Thyroid gland (tissue), 4 donors: ENCODE measurements around the gene PTPRH.
"Not testable (repeated sequence)": the region's sequence is repeated elsewhere in the genome, so short reads cannot be mapped to it uniquely, and the experiment has no call there.

ENCODE experiments used
- POLR2A ChIP-seq, 2 donors: fragments of 450-650 bp; IDR thresholded peaks; one replicate each; pipeline ENCODE4 v1.6.1; 2017; ENCODE audit warnings: antibody characterized with exemption in 2 of 2, mild to moderate bottlenecking in 2 of 2, moderate library complexity in 1 of 2
- TF ChIP-seq, protein P1 (sequence below), 6 experiments: fragments of 200-600 bp in 3 of 6; fragments of 450-650 bp in 3 of 6; sonication (generic) in 3 of 6; IDR thresholded peaks; one replicate each; pipeline ENCODE4 v1.5.1; 2016 to 2019; ENCODE audit warnings: antibody characterized with exemption in 6 of 6, mild to moderate bottlenecking in 2 of 6, inconsistent platforms in 1 of 6, moderate library complexity in 1 of 6

DNA sequence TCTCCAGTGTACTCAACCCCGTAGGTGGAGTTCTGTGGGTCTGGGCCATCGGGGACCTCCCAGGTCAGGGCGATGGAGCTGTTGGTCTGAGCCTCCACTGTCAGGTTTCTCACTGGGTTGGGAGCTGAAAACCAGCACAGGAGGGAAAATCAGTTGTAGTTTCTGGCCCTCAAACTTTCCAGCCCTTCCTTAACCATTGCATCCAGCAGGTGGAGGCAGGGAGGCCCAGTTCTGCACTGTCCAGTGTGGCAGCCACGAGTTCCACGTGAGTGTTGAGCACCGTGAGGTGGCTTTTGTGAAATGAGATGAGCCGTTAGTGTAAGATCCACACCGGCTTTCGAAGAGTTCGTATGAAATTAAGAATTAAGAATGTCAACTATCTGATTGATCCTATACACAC lies 7.1 kb downstream of the PTPRH start:
- TF ChIP-seq, protein P1, sequence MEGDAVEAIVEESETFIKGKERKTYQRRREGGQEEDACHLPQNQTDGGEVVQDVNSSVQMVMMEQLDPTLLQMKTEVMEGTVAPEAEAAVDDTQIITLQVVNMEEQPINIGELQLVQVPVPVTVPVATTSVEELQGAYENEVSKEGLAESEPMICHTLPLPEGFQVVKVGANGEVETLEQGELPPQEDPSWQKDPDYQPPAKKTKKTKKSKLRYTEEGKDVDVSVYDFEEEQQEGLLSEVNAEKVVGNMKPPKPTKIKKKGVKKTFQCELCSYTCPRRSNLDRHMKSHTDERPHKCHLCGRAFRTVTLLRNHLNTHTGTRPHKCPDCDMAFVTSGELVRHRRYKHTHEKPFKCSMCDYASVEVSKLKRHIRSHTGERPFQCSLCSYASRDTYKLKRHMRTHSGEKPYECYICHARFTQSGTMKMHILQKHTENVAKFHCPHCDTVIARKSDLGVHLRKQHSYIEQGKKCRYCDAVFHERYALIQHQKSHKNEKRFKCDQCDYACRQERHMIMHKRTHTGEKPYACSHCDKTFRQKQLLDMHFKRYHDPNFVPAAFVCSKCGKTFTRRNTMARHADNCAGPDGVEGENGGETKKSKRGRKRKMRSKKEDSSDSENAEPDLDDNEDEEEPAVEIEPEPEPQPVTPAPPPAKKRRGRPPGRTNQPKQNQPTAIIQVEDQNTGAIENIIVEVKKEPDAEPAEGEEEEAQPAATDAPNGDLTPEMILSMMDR (IDR thresholded peaks at IDR 0.05), result not testable (repeated sequence)
- not testable (repeated sequence) for TF ChIP-seq POLR2A (IDR thresholded peaks at IDR 0.05)
